K562 (cell line): ENCODE data around the gene CD68. TPM values are rescaled to one million over a fixed set of nuclear protein-coding genes. Genes with fewer than 3 reads are reported as not detected.

ENCODE experiments used
- ADNP ChIP-seq: fragments of 200-800 bp; sonication (Bioruptor generic); IDR thresholded peaks from 2 replicates; pipeline ENCODE4 v1.6.1; 2016; ENCODE audit warnings: missing genetic modification characterization, missing compliant biosample characterization
- BHLHE40 ChIP-seq: IDR thresholded peaks from 2 replicates; pipeline ENCODE4 v1.6.1; 2011; ENCODE audit warnings: low read length, improper control_type of control experiment
- BMI1 ChIP-seq: fragments of 150-350 bp; IDR thresholded peaks from 2 replicates; pipeline ENCODE4 v1.6.1; 2014; ENCODE audit warnings: low read length
- CBFB ChIP-seq: sonication (generic); formaldehyde crosslinking; IDR thresholded peaks from 2 replicates; pipeline ENCODE4 v1.4.0; 2020; ENCODE audit warnings: mild to moderate bottlenecking, missing genetic modification reagents
- CC2D1A ChIP-seq: fragments of 450-650 bp; IDR thresholded peaks from 2 replicates; pipeline ENCODE4 v1.6.1; 2017; ENCODE audit warnings: mild to moderate bottlenecking
- EP300 ChIP-seq: IDR thresholded peaks from 2 replicates; pipeline ENCODE4 v1.6.1; 2012; ENCODE audit warnings: low read length, improper control_type of control experiment
- EP400 ChIP-seq: fragments of 450-650 bp; IDR thresholded peaks from 2 replicates; pipeline ENCODE4 v1.6.1; 2017; ENCODE audit warnings: antibody characterized with exemption, mild to moderate bottlenecking, moderate library complexity
- FOXJ3 ChIP-seq: sonication (generic); formaldehyde crosslinking; IDR thresholded peaks from 2 replicates; pipeline ENCODE4 v1.4.0; 2020; ENCODE audit warnings: mild to moderate bottlenecking, missing genetic modification reagents
- FOXO4 ChIP-seq: fragments of 450-650 bp; formaldehyde crosslinking; IDR thresholded peaks from 2 replicates; pipeline ENCODE4 v1.4.0; 2020; ENCODE audit warnings: mild to moderate bottlenecking, moderate library complexity
- FOXP1 ChIP-seq: sonication (generic); formaldehyde crosslinking; IDR thresholded peaks from 2 replicates; pipeline ENCODE4 v1.8.0; 2022; ENCODE audit warnings: mild to moderate bottlenecking, missing genetic modification reagents
- FOXP4 ChIP-seq: sonication (generic); formaldehyde crosslinking; IDR thresholded peaks from 2 replicates; pipeline ENCODE4 v1.8.0; 2022; ENCODE audit warnings: mild to moderate bottlenecking, missing genetic modification reagents, borderline replicate concordance
- GATAD2B ChIP-seq: fragments of 450-650 bp; IDR thresholded peaks from 2 replicates; pipeline ENCODE4 v1.6.1; 2017; ENCODE audit warnings: mild to moderate bottlenecking, borderline replicate concordance
- GMEB1 ChIP-seq: fragments of 250-450 bp; sonication (Bioruptor Pico); IDR thresholded peaks from 2 replicates; pipeline ENCODE4 v1.4.0; 2020; ENCODE audit warnings: mild to moderate bottlenecking
- MAFG ChIP-seq: fragments of 450-650 bp; conservative IDR thresholded peaks from 2 replicates; pipeline ENCODE4 v1.6.1; 2016; ENCODE audit warnings: missing genetic modification characterization, missing compliant biosample characterization
- MCM7 ChIP-seq, 2 experiments: fragments of 450-650 bp; IDR thresholded peaks; 2 replicates each; pipeline ENCODE4 v1.6.1; 2016 to 2018
- NCOR1 ChIP-seq: fragments of 450-650 bp; IDR thresholded peaks from 2 replicates; pipeline ENCODE4 v1.6.1; 2016; ENCODE audit warnings: mild to moderate bottlenecking, moderate library complexity
- PCBP1 ChIP-seq: fragments of 200-400 bp; formaldehyde crosslinking; IDR thresholded peaks from 2 replicates; pipeline ENCODE4 v1.6.1; 2018; ENCODE audit warnings: mild to moderate bottlenecking, low read depth, low read length; ENCODE audit not compliant: poor library complexity, severe bottlenecking
- SAFB ChIP-seq: fragments of 200-400 bp; formaldehyde crosslinking; IDR thresholded peaks from 2 replicates; pipeline ENCODE4 v1.6.1; 2017; ENCODE audit warnings: low read depth, low read length, borderline replicate concordance
- SMAD3 ChIP-seq: fragments of 450-650 bp; formaldehyde crosslinking; conservative IDR thresholded peaks from 2 replicates; pipeline ENCODE4 v1.4.0; 2020; ENCODE audit warnings: mild to moderate bottlenecking
- SMARCA5 ChIP-seq: fragments of 450-650 bp; IDR thresholded peaks from 2 replicates; pipeline ENCODE4 v1.6.1; 2016
- U2AF2 ChIP-seq: fragments of 200-400 bp; formaldehyde crosslinking; optimal IDR thresholded peaks from 2 replicates; pipeline ENCODE3; 2017; ENCODE audit warnings: low read depth, mild to moderate bottlenecking, low read length
- YY1 ChIP-seq, 3 experiments: IDR thresholded peaks; 2 replicates each; pipeline ENCODE4 v1.6.1; 2011; ENCODE audit warnings: low read length in 2 of 3, mild to moderate bottlenecking in 2 of 3, moderate library complexity in 2 of 3, borderline replicate concordance in 1 of 3, control low read depth in 1 of 3, low read depth in 1 of 3; ENCODE audit not compliant: insufficient read depth in 3 of 3, insufficient replicate concordance in 2 of 3, control insufficient read depth in 1 of 3, insufficient read length in 1 of 3; ENCODE audit errors: extremely low read depth in 1 of 3
- polyA plus RNA-seq, 8 experiments: library from polyadenylated mRNA; depleted of rRNA in 4 of 8; stranded (reverse) in 5 of 8; unstranded in 3 of 8; fragments of >200 nt; fragmentation: Nextera tagmentation in 2 of 8; fragmentation: Illumina TruSeq in 1 of 8; extraction: Ambion mirVana in 2 of 8; extraction: Trizol in 1 of 8; gene quantifications; 2 replicates each; pipeline versions ENCODE4 v1.2.1 to v1.2.3, GENCODE V29; 2011 to 2014; ENCODE audit warnings: inconsistent platforms in 1 of 8, missing spikeins in 1 of 8
- total RNA-seq, 7 experiments: library from RNA; depleted of rRNA in 6 of 7; stranded (reverse); fragments of >200 nt in 6 of 7; fragmentation: Illumina TruSeq in 2 of 7; extraction: Trizol in 2 of 7; gene quantifications; 2 replicates each; pipeline versions ENCODE4 v1.2.1 to v1.2.3, GENCODE V29; 2011 to 2021; ENCODE audit warnings: low replicate concordance in 1 of 7

CD68 gene
- total and polyA plus RNA-seq, 9 of the 15 experiments (the other 6 are each of a cell fraction or from before 2014, with no cell fraction given), result 28.2 to 89.8 (median 37.7) TPM

GRCh38 chr17:7627250-7628121 is 48.0 kb downstream of the CD68 start, which contains the start of gene SAT2 (continued):
- TF ChIP-seq FOXP4 (CRISPR knock-in tag) (no peak), EP300 (peak; percentile 42; the same call in 1 of the 2 replicates), CBFB (no peak), FOXP1 (CRISPR knock-in tag) (no peak), GMEB1 (CRISPR knock-in tag) (no peak), FOXO4 (CRISPR knock-in tag) (no peak), EP400 (no peak), U2AF2 (no peak), MAFG (tag) (no peak), CC2D1A (peak; percentile 77), YY1 (IDR thresholded peaks at IDR 0.05; ENCODE audit: borderline replicate concordance in 1 of 3, control insufficient read depth in 1 of 3, extremely low read depth in 1 of 3, insufficient read depth in 3 of 3, insufficient read length in 1 of 3, insufficient replicate concordance in 2 of 3, low read depth in 1 of 3, low read length in 2 of 3) (no peak), NCOR1 (peak; percentile 15; the same call in 1 of the 2 replicates), BMI1 (no peak), MCM7 (IDR thresholded peaks at IDR 0.05) (no peak), ADNP (tag) (no peak), SAFB (no peak), BHLHE40 (peak; percentile 70), PCBP1 (no peak), SMARCA5 (no peak), GATAD2B (no peak), SMAD3 (CRISPR knock-in tag) (no peak), FOXJ3 (no peak)
